ENCODE results near the gene ASXL3.

ASXL3 gene

DNA sequence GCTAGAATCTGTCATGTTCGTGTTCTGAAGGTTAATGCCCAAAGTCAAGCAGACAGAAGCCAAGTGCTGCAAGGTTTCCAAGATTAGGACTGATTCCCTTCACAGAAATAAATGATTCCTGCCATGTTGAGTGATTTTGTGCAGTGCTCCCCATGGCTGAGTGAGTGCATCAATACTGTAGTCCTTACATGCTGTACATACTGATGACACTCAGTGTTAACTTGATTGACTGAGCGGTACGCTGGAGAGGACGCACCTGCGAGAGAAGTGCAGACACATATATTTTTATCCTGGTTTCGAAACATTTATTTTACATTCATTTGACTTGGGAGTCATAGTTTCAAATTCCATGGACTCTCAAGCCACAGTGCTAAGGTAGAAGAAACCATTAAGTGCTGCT lies 92.0 kb downstream of the ASXL3 start:
- no peak for DNase-seq (ENCODE audit: extremely low read depth, low read depth)

GRCh38 chr18:33673689-33674088 lies 95.7 kb downstream of the ASXL3 start:
- no peak for DNase-seq (ENCODE audit: extremely low read depth, low read depth)
- TF ChIP-seq CTCF (IDR thresholded peaks at IDR 0.05; ENCODE audit: low read depth, low read length) = no peak

More for the DNA sequence above, 92.0 kb downstream of the ASXL3 start:
- no peak for TF ChIP-seq CTCF (IDR thresholded peaks at IDR 0.05; ENCODE audit: low read depth, low read length)

DNA sequence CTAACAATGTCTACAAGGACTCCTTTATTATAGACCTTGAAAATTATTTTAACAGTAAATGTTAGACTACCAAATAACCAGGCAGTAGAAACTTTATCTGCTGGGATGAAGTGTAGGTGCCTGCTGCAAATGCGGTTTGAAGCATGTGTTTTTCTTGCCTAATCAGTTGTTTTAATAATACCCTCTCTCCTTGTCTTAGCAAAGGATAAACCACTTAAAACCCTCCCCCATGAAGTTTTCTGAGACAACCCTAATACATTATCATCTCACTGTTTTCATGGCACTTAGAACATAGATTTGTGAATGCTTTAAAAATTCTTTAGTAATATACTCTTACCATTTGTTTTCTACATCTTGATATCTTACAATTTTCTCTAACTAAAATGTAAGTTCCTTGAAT lies 98.6 kb downstream of the ASXL3 start:
- no peak for TF ChIP-seq CTCF (IDR thresholded peaks at IDR 0.05; ENCODE audit: low read depth, low read length)
- no peak for DNase-seq (ENCODE audit: extremely low read depth, low read depth)

GRCh38 chr18:33677891-33678290 lies 99.9 kb downstream of the ASXL3 start:
- no peak for DNase-seq (ENCODE audit: extremely low read depth, low read depth)
- TF ChIP-seq CTCF (IDR thresholded peaks at IDR 0.05; ENCODE audit: low read depth, low read length) = no peak

DNA sequence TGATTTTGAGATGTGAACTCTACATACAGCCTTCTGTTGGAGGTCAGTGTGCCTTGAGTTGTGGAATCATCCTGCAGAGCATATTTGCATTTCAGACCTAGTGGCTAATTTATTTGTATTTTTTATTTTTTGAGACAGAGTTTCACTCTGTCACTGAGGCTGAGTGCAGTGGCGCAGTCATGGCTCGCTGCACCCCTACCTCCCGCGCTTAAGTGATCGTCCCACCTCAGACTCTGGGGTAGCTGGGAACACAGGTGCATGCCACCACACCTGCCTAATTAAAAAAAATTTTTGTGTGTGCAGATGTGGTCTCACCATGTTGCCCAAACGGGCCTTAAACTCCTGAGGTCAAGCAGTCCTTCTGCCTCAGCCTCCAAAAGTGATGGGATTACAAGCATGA lies 104.4 kb downstream of the ASXL3 start:
- no peak for DNase-seq (ENCODE audit: extremely low read depth, low read depth)
- no peak for TF ChIP-seq CTCF (IDR thresholded peaks at IDR 0.05; ENCODE audit: low read depth, low read length)

GRCh38 chr18:33694593-33694992 lies 116.6 kb downstream of the ASXL3 start:
- no peak for TF ChIP-seq CTCF (IDR thresholded peaks at IDR 0.05; ENCODE audit: low read depth, low read length)
- DNase-seq (ENCODE audit: extremely low read depth, low read depth) = no peak

- no peak for TF ChIP-seq CTCF (IDR thresholded peaks at IDR 0.05; ENCODE audit: low read depth, low read length)
- DNase-seq (ENCODE audit: extremely low read depth, low read depth) = no peak
Observed at GRCh38 chr18:33696332-33697162, 118.5 kb downstream of the ASXL3 start.
